Measurements from ENCODE around the gene SNRNP48. TPM values are rescaled to one million over a fixed set of nuclear protein-coding genes. Genes with fewer than 3 reads are reported as not detected.

The SNRNP48 gene
- total and polyA plus RNA-seq, 2 experiments from 2014 or later = 7.6 to 14.6 TPM

DNA sequence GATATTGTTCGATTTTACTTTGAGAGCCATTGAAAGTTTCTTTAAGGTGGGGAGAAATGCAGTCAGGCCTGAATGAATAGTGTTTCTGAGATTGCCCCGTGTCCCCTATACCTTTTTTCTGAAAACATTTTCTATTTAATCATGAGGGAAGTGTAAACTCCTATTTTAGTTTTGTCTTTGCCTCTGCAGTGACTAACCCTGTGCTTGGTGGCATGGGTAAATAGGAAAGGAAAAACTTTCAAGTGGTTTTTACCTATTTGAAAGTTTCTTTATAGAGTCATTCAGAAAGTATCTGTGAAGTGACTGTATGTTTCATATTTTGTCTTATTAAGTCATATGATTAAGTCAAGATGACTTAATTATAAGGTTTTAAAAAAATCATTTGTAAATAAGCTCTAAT lies 14.5 kb downstream of the SNRNP48 start:
- no peaks in the 10 kb centered on the region for H3K79me2 ChIP-seq
- no peak overlapping the region for H3K27ac ChIP-seq
- H3K4me1 ChIP-seq (ENCODE audit: insufficient read depth) = no peaks in the 10 kb centered on the region
- H4K20me1 ChIP-seq (ENCODE audit: insufficient read depth, poor library complexity, severe bottlenecking) = no peaks in the 10 kb centered on the region
- 96% methylated on average over 2 of the region's 2 CpGs for WGBS (ENCODE audit: low lambda C conversion rate, missing lambda C conversion rate)
- TF ChIP-seq EZH2phosphoT487 (IDR thresholded peaks at IDR 0.05; ENCODE audit: low read depth, severe bottlenecking, unreplicated experiment) (no peak), EZH2 (IDR thresholded peaks at IDR 0.05; ENCODE audit: borderline replicate concordance) (no peak)
- TF ChIP-seq, protein P1, sequence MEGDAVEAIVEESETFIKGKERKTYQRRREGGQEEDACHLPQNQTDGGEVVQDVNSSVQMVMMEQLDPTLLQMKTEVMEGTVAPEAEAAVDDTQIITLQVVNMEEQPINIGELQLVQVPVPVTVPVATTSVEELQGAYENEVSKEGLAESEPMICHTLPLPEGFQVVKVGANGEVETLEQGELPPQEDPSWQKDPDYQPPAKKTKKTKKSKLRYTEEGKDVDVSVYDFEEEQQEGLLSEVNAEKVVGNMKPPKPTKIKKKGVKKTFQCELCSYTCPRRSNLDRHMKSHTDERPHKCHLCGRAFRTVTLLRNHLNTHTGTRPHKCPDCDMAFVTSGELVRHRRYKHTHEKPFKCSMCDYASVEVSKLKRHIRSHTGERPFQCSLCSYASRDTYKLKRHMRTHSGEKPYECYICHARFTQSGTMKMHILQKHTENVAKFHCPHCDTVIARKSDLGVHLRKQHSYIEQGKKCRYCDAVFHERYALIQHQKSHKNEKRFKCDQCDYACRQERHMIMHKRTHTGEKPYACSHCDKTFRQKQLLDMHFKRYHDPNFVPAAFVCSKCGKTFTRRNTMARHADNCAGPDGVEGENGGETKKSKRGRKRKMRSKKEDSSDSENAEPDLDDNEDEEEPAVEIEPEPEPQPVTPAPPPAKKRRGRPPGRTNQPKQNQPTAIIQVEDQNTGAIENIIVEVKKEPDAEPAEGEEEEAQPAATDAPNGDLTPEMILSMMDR (IDR thresholded peaks at IDR 0.05; ENCODE audit: poor library complexity) = no peak
- H3K4me3 ChIP-seq = no peak overlapping the region
- H3K9me3 ChIP-seq (ENCODE audit: low read depth) = no peaks in the 10 kb centered on the region
- H3K9me2 ChIP-seq (replicated peaks; ENCODE audit: insufficient read depth) = no peaks in the 10 kb centered on the region
- no peaks in the 10 kb centered on the region for H3K36me3 ChIP-seq (replicated peaks; ENCODE audit: insufficient read depth, low read depth)
- no peak overlapping the region for H3K4me2 ChIP-seq
- no peak overlapping the region for H2AFZ ChIP-seq
- DNase-seq (ENCODE audit: low spot score) = no peak
- H3K27me3 ChIP-seq = no peaks in the 10 kb centered on the region

DNA sequence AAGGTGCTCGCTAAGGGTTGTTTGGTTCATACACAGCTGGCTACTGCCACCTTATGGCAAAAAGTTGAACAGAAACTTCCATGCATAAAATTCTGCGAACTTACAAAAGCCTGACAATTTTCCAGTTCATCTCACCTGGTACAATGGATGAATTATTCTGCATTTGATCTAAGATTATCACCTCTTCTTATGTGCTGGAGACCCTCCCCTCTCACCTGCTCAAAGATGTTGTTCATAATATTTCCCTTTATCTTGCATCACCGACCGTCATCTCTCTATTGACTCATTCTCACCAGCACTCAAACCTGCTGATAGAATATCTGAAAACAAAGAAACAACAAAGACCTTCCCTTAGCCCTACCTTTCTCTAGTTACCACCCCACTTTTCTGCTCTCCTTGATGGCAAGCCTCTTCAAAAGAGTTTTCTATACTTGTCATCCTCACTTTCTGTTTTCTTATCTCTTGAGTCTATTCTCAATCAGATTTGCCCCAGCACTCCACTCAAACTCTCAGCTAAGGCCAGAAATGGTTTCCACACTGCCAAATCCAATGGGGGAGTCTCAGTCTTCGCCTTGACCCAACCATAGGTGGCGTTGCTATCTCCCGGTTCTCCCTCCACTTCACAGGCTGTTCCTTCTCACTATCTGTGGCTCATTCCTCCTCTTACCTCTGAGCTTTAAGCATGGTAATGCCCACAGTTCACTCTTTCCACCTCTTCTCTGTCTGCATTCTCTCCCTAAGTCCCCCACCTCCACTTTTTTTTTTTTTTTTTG lies 25.8 kb downstream of the SNRNP48 start:
- Histone ChIP-seq H3K9me2 (replicated peaks; ENCODE audit: insufficient read depth) (no peaks in the 10 kb centered on the region), H3K27me3 (no peaks in the 10 kb centered on the region), H3K27ac (no peak overlapping the region), H3K4me1 (ENCODE audit: insufficient read depth) (no peaks in the 10 kb centered on the region), H2AFZ (no peak overlapping the region), H3K4me2 (peak overlapping the region; percentile 66), H3K9me3 (ENCODE audit: low read depth) (no peaks in the 10 kb centered on the region), H3K4me3 (no peak overlapping the region), H3K36me3 (replicated peaks; ENCODE audit: insufficient read depth, low read depth) (no peaks in the 10 kb centered on the region), H4K20me1 (ENCODE audit: insufficient read depth, poor library complexity, severe bottlenecking) (no peaks in the 10 kb centered on the region), H3K79me2 (no peaks in the 10 kb centered on the region)
- WGBS (ENCODE audit: low lambda C conversion rate, missing lambda C conversion rate) = 23% methylated on average over 7 of the region's 7 CpGs
- TF ChIP-seq EZH2phosphoT487 (IDR thresholded peaks at IDR 0.05; ENCODE audit: low read depth, severe bottlenecking, unreplicated experiment) = no peak
- no peak for TF ChIP-seq EZH2 (IDR thresholded peaks at IDR 0.05; ENCODE audit: borderline replicate concordance)
- TF ChIP-seq, protein P1 (IDR thresholded peaks at IDR 0.05; ENCODE audit: poor library complexity) = peak; percentile 89
- peak; percentile 75 for DNase-seq (ENCODE audit: low spot score)

DNA sequence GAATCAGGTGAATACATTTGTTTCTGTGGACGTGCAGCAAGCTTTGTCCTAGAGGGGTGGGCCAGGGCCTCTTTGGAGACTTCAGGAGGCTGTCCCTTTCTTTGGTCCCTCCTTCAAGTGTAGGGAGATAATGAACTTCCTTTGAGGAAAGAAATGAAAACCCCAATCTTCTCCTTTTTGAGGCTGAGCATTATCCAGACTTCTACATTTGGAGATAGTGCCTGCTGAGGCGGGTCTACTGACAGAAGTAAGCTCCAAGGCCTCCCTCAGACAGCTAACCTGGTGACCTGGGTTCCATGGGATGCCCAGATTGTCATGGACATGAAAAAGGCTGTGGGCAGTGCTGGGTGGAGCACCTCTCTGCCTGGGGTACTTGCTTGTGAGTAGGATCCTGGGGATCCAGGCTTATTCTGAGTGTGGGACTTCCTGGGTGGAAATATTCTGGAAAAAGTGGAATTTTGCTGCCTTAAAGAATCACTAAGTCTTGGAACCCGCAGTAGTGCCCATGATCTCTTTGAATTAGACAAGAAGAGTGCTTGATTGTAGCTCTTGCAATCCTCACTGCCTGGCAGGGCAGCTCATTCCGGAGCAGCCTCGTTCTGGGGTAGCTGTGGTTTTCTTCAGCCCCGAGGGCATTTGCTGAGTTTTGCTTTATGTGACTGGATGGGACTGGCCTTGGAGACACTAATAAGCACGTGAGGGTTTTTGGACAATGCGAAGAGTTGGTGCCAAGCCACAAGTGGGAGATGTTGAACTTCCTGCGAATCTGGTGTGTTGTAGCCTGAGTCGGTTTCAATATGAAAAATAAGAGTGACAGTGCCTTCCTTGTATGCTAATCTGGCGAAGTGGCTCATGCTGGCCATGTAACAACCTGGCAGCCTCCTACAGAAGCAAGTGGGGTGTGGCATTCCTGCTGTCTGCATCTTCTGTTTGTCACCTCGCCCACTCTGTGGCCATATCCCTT lies 28.1 kb downstream of the SNRNP48 start:
- no peaks in the 10 kb centered on the region for H3K9me3 ChIP-seq (ENCODE audit: low read depth)
- no peak overlapping the region for H2AFZ ChIP-seq
- TF ChIP-seq EZH2phosphoT487 (IDR thresholded peaks at IDR 0.05; ENCODE audit: low read depth, severe bottlenecking, unreplicated experiment) (no peak), EZH2 (IDR thresholded peaks at IDR 0.05; ENCODE audit: borderline replicate concordance) (no peak)
- TF ChIP-seq, protein P1 (IDR thresholded peaks at IDR 0.05; ENCODE audit: poor library complexity) = no peak
- DNase-seq (ENCODE audit: low spot score) = no peak
- no peaks in the 10 kb centered on the region for H3K36me3 ChIP-seq (replicated peaks; ENCODE audit: insufficient read depth, low read depth)
- no peaks in the 10 kb centered on the region for H3K79me2 ChIP-seq
- H3K27me3 ChIP-seq = no peaks in the 10 kb centered on the region
- H4K20me1 ChIP-seq (ENCODE audit: insufficient read depth, poor library complexity, severe bottlenecking) = no peaks in the 10 kb centered on the region
- H3K4me2 ChIP-seq = no peak overlapping the region
- WGBS (ENCODE audit: low lambda C conversion rate, missing lambda C conversion rate) = 72% methylated on average over 12 of the region's 12 CpGs
- no peak overlapping the region for H3K27ac ChIP-seq
- H3K9me2 ChIP-seq (replicated peaks; ENCODE audit: insufficient read depth) = no peaks in the 10 kb centered on the region
- no peak overlapping the region for H3K4me3 ChIP-seq
- no peaks in the 10 kb centered on the region for H3K4me1 ChIP-seq (ENCODE audit: insufficient read depth)
